HG03442 (cell line): ENCODE measurements around the gene PRKG1.
"Not testable (repeated sequence)": the region's sequence is repeated elsewhere in the genome, so short reads cannot be mapped to it uniquely, and the experiment has no call there.

Experiments used
- ATAC-seq: cut with Tn5 transposase; IDR thresholded peaks from one replicate; pipeline ENCODE4 v1.9.1; 2021; ENCODE audit warnings: mild to moderate bottlenecking, moderate library complexity; ENCODE audit not compliant: unreplicated experiment

PRKG1 gene

DNA sequence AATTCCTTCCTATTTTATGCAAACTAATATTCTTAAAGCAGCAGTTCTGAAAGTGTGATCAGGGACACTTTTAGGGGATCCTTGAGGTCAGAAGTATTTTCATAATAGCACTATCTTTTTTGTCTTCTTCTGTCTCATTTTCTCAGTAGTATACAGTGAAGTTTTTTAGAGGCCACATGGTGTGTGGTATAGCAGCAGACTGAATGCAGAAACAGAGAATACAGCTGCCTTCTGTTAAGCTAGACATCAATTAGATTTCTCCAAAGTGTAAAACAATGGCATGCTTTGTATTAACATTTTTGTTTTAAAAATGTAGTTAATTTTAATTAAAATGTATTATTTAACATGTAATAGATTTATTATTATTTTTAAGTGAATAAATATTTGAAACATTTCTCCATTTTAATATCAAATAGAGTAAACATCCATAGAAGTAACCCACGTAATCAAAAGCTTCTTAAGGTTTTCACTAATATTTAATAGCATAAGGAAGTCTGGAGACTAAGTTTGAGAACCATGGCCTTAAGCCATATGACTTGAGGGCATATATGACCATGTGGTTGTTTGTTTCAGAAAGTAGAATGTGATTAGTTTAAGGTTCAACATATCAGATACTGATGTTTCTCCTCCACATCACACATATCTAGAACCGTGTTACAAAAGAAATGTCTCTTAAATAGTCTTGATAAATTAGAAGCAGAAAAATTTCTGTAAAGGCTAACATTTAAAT is 94.0 kb downstream of the PRKG1 start:
- ATAC-seq = no peak

DNA sequence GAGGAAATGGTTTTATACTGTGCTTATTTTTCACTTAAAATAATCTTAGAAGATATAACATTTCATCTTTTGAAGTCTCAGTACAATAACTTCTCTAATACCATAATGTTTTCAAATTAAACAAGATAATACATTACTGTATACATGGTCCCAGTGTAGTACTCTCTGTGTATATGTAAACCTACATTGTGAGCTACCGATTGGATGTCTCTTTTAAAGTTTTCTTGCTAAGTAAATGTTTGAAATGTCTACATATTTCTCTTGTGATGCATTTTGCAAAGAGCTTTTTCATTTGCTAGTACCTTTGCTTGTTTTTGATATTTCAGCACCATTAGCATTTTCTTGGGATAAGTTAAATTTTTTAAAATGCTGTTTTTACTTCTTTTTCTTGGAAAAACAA is 94.8 kb downstream of the PRKG1 start:
- no peak for ATAC-seq

DNA sequence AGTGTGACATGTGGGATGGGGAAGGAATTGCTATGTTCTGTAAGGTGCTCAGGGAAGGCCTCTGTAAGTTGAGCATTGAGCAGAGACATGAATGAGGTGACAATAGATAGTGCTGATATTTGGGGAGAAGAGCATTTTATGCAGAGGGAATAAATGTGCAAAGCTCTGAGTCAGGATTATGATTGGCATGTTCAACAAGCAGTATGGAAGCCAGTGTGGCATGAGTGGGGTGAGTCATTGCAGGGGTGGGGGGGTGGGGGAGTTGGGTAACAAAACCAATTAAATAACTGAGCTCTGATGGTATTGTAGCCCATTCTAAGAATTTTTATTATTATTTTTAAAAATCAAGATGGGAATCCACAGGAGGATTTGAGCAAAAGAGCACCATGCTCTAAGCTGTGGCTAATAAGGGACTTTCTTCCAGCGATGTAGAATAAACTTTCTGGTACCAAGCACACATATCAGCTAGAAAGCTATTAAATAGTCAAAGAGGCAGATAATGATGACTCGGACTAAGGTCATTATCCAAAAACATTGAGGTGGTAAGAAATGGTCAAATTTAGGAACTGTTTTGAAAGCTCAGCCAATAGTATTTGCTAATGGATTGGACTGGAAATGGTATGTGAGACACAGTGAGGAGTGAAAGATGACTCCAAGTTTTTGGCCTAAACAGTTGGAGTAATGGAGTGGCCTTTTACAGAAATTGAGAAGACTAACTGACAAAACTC is 96.4 kb downstream of the PRKG1 start:
- ATAC-seq = no peak

DNA sequence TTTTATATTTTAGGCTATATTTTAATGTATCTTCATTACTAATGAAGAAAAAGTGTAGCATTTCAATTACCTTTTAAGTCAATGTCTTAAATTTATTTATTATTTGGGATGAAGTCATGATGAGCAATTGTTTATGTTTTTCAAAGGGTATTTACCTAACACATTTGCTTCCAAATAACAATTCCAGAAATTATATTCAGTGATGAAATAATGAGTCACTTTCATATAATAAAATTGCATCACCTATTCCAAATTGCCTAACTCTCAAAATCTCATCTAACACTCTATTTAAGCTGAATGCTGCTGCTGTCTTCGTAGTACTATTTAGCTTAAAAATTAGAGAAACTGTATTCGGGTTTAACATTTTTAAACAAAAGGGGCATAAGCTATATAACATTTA is 97.7 kb downstream of the PRKG1 start:
- no peak for ATAC-seq

DNA sequence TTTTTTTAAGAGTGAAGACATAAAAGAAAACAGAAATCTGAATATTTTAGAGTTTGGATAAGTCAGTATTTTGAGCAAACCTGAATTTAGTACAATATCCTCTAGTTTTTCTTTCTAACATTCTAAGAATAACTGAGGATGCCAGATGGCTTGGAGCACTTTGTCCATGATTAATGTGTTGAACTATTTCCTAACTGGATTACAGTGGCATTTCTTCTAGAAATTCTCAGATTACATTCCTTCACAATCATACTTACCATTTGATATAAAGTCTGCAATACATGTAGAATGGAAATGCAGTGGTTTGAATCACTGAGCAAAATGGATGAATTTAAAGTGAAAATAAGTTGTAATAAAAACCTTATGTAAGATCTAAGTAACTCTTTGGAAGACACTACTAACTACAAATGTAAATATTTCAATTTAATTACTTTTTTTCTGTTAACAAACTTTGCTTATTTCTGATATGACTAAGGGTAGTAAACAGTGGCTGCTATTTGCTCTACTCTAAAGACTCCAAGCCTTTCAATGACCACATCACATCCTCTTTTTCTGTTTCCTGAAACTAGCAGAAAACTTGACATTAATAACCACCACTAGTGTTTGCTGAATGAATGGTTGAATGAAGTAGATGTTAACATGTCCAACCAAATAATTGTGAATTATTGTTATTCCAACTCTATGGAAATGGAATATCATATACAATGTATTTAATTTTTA is 102.8 kb downstream of the PRKG1 start:
- ATAC-seq = no peak

DNA sequence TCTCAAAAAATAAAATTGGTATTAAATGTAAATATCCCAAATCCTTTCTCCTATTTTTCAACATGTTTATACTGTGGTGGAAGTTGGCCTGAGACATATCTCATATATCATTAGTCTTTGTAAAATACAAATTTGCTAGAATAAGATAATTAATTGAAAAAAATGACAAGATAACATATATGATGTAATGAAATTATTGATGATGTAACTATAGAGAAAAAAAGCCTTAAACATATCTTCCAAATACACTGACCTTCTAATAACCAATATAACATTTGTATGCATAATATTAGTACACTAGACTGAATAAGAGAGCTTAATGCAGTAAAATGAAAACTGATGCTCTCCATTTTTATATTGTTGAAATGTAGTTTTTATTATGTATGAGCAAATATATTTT is 104.3 kb downstream of the PRKG1 start:
- no peak for ATAC-seq

DNA sequence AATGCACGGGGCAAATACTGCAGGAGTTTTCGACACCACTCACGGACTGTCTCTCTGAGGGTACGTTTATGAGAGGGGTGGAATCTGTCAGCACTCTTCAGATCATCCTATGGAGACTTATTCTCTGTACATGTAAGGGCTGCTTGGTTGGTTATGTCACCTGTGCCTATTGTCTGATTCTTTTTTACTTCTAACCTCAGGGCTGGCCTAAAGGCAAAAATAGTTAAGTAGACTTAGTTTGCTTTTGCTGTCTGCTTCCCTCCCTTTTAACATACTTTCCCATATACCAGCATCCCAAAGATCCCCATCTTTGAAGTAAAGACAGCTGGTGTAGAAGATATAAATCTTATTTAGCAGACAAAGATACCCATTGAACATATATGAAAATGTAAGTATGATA is 105.9 kb downstream of the PRKG1 start:
- ATAC-seq = no peak

DNA sequence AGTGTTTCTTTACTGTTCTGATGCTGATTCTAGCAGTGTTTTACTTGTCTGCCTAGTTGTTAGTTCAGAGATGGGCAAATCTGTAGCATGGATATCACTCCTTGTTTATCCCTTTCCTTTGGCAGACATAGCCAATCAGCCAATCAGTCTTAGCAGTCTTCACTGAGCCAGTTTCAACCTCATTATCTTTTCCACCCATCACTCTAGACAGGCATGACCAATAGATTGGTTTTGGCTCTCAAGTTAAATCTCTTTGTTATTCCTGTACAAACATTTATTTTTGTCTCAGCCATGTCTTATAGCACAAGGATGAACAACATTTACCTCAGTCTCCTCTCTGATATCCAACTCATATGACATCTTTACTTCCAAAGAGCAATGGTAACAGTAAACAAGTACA is 109.5 kb downstream of the PRKG1 start:
- ATAC-seq = no peak

DNA sequence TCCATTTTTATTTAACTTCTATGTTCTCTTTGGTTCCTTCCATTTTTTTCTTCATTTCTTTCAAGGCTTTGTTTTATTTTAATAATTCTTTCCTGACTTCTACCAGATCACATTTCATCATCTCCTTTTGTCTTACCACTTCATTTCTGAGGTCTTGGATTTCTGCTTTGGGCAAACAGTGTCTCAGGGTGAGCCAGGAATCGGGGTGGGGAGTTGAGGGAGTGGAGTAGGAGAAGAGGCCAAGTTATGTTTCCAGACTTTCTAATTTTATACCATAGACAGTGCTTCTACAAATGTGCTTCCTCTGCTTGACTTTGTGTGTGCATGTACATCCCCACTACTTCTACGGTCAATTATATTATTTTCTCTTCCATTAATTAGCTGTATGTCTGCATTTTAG is 112.1 kb downstream of the PRKG1 start:
- ATAC-seq = no peak

DNA sequence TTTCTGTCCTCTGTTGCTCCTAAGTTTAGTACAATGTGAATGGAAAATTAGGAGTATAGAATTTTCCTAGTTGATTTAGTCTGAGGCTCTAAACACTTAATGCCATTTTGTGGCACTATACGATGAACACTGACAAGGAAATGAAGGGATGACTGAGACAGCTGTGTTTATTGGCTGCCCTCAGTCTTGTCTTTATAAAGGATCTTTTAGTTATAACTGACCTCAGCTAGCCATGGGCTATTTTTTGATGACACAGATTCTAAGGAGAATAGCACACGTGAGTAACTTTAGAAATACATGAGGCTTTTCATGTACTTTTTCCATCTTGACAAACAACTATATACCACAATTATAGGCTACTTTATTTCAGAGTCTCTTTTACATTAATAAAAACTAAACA is 113.7 kb downstream of the PRKG1 start:
- no peak for ATAC-seq

DNA sequence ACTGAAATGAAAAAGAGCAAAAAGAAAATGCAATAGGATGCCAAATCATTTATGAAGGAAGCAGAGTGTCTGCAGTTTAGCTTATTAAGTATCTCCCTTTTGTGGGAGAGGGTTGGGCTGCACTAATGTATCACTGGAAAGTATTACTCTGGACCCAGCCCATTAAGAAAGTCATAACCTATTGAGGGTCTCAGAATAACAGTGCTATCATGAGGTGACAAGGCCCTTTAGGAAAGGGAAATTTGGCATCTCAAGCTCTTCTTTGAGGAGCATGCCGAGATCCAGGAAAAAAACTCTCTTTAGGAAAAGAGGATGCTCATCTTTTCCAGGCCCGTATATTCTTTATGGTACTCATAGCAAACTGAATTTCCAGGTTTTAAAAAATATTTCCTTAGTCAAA is 114.6 kb downstream of the PRKG1 start:
- no peak for ATAC-seq

DNA sequence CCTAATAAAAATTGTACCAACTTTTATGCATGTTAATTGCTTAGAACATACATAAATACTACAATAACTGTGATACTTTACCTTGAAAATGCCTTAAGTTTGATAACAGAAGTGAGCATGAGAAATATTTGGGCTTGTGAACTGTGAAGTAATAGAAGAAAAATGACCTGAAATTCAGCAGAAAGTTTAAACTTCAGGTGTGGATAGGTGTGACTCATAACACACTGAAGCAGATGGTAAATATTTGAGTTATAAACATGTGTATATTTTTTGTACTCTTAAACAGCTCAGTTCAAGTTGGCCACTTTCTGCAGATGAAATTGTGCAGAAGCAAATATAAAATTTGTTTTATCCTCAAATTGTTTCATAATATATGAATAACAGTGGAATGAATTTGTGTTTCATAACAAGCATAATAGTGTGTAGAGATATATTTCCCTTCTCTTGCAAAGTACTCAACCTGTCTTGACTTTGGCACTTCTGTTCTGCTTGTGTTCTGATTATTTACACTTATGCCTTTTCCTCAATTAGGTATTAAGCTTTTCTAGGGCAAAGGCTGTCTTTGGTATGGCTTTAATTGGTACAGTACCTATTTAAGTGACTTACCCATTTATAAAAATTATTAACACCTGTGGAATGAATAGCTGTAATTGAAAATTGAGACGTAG is 122.4 kb downstream of the PRKG1 start:
- ATAC-seq = no peak

DNA sequence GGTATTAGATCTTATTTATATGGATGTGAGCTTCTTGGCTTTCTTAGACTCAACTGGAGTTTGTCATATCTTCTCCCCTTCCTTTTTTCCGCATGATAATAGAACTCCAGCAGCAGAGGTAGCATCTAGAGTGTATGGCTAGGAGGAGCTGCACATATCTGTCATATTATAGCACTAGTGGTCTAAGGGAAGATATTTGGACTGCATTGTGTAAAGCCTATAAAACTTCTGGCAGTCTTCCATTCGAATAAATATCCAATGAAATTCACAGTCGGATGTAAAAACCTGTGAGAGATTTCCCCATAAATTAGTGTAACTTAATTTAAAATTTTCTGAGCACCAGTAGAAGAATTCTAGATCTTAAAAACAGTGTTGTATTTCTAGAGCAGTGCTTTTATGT is 123.9 kb downstream of the PRKG1 start:
- ATAC-seq = no peak

DNA sequence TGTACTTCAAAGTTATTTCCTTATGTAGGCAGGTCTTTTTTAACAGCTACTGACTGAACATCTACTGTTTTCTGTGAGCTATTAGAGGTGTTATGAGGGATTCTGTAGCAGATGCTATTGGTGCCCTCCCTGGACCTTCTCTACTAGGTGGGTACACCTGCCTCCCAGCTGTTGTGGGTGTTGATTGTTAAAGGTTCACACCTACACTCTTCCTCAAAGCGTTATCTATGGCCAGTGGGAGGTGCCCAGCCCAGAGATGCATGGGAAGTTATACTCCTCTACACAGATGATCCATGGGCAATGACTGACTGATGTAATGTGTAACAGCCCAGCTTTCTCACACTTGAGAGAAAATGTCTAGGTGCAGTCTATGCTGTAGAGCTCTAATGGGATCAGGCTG is 127.7 kb downstream of the PRKG1 start:
- ATAC-seq = no peak

DNA sequence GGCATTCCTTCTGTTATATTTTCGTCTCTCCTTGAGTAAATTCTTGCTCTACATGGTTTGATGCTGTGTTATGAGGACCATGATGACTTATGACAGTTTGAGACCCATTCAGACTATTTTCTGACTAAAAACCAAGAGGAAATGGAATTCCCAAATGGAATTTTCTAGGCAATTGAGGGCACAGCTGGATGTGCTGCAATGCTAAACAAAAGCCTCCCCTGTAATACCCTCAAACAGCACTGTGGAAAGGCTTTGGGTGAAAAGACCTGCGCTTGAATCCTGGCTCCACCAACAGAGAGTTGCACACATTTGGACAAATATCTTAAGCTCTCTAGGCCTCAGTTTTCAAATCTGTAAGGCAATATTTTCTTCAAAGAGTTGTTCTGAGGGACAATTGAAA is 129.1 kb downstream of the PRKG1 start:
- ATAC-seq = no peak

DNA sequence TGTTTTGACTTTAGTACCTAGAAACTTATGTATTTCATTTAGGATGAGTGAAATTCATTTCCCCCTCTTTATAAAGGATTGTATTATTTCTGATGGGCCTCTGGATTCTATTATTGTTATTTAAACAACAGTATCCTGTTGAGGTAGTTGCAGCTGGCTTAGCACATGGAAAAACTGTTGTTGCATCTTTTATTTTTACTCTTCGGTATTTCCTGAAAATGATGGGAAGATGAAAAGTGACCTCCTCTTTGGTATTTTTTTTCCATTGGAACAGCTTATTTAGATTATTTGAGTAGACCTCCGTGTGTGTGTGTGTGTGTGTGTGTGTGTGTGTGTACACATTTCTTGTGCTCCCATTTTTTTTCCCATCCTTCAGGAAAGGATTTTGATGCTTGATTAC is 129.8 kb downstream of the PRKG1 start:
- no peak for ATAC-seq

DNA sequence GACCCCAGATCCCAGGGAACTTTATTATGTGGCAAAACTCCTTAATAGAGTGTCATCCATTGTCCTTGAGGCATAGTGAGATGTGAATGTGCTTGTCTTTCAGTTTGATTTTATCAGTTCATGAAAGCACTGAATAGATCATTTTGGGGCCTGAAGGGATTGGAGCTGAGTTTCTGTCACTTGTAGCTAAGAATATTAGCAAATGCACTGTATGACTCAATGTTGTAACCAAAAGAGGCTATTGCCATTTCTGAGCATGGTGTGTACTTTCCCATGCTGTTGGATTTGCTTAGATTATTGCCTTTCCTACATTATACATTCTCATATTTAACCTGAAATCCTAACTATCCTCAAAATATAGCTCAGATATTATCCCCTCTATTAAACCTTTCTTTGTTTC is 130.4 kb downstream of the PRKG1 start:
- no peak for ATAC-seq

DNA sequence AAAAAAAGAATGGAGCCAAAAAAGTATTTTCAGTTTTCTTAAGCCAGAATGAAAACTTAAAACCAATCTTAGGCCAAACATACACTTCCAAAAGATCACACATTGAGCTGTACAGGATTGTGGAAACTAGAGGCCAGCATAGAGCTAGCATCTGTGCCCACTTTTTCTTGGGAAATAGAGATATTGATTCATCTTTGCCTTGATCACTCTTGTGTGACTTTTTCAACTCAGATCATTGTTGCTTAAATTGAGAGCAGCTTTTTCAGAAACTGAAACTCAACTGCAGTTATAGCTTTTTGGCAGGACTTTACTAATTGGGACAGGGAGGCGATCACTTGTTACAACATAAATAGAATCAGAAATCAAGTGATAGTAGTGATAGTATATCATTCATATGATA is 132.2 kb downstream of the PRKG1 start:
- ATAC-seq = no peak

DNA sequence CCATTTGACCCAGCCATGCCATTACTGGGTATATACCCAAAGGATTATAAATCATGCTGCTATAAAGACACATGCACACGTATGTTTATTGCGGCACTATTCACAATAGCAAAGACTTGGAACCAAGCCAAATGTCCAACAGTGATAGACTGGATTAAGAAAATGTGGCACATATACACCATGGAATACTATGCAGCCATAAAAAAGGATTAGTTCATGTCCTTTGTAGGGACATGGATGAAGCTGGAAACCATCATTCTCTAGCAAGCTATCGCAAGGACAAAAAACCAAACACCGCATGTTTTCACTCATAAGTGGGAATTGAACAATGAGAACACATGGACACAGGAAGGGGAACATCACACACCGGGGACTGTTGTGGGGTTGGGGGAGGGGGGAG is 138.7 kb downstream of the PRKG1 start:
- not testable (repeated sequence) for ATAC-seq

DNA sequence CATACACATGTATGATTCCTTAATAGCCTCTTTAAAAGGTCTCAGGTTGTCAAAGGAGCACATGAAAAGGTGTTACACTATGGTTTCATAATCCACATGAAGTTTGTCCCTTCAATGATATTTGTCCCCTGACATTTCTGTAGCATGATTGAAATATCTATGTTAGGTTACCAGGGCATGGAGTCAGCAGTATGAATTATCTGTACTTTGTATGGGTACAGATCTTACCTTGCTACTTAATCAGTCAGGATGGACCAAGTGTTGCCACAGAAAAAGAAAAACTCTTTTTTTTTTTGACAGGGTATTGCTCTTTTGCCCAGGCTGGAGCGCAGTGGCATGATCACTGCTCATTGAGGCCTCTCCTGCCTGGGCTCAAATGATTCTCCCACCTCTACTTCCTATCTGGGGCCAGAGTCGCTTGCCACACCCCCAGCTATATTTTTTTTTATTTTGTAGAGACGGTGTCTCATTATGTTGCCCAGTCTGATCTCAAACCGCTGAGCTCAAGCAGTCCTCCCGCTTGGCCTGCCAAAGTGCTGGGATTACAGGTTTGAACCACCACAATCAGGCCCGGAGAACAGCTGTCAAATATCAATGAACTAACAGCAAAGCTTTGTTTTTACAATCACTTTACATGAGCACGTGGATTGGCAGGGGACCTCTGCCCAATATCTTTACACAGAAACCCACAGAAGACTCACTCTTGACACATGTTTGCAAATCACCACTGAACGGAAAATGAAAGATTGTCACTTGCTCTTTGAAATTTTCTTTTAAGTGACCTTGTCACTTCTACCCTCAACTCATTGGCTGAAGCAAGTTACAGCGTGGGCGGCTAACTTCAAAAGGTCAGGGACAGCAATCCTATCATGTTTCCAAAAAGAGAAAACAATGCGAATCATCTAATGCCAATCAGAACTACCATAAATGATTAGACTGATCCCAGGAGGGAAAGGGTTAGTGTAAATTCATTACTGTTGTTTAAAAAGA is 140.2 kb downstream of the PRKG1 start:
- ATAC-seq = no peak
